WERI-Rb-1 (cell line): ENCODE results near the gene TMPRSS11A.
A peak's percentile ranks its signal among the peaks of the same experiment; 100 is the strongest.

Source experiments
- DNase-seq: peaks from one replicate; pipeline ENCODE4 v3.0.0-alpha.2; 2020
- H3K27ac ChIP-seq: fragments of 250-450 bp; sonication (Bioruptor Pico); 2 replicates; pipeline ENCODE4 v1.5.1; 2020; ENCODE audit warnings: mild to moderate bottlenecking, moderate library complexity
- H3K27me3 ChIP-seq: fragments of 250-450 bp; sonication (Bioruptor Pico); 2 replicates; pipeline ENCODE4 v1.5.1; 2021; ENCODE audit warnings: mild to moderate bottlenecking, low read depth, moderate library complexity; ENCODE audit not compliant: insufficient read depth, severe bottlenecking
- H3K36me3 ChIP-seq: fragments of 250-450 bp; sonication (Bioruptor Pico); 2 replicates; pipeline ENCODE4 v1.5.1; 2020; ENCODE audit warnings: mild to moderate bottlenecking, moderate library complexity
- H3K4me3 ChIP-seq: 2 replicates; pipeline ENCODE4 v1.5.1; 2011; ENCODE audit warnings: low read depth, mild to moderate bottlenecking, control low read depth, low read length
- H3K9me3 ChIP-seq: fragments of 250-450 bp; sonication (Bioruptor Pico); 2 replicates; pipeline ENCODE4 v1.5.1; 2021; ENCODE audit warnings: mild to moderate bottlenecking, moderate library complexity; ENCODE audit not compliant: severe bottlenecking
- CTCF ChIP-seq: IDR thresholded peaks from 2 replicates; pipeline ENCODE4 v1.5.1; 2011; ENCODE audit warnings: low read depth, mild to moderate bottlenecking, control low read depth, inconsistent platforms, low read length

Gene TMPRSS11A

GRCh38 chr4:67894659-67895058, 68.6 kb downstream of the TMPRSS11A start:
- H3K4me3 ChIP-seq, result no peak overlapping the region
- DNase-seq, result no peak
- no peaks in the 10 kb centered on the region for H3K36me3 ChIP-seq
- H3K27ac ChIP-seq, result no peak overlapping the region
- no peaks in the 10 kb centered on the region for H3K9me3 ChIP-seq
- no peak for TF ChIP-seq CTCF
- no peaks in the 10 kb centered on the region for H3K27me3 ChIP-seq

- Histone ChIP-seq H3K9me3 (no peaks in the 10 kb centered on the region), H3K27ac (no peak overlapping the region)
- peak; percentile 13 for DNase-seq
Measured at GRCh38 chr4:67892905-67893304, 70.4 kb downstream of the TMPRSS11A start.

GRCh38 chr4:67892253-67892652, 71.0 kb downstream of the TMPRSS11A start:
- no peaks in the 10 kb centered on the region for H3K9me3 ChIP-seq
- no peak overlapping the region for H3K4me3 ChIP-seq
- DNase-seq, result no peak
- H3K27ac ChIP-seq, result no peak overlapping the region
- TF ChIP-seq CTCF, result no peak
- no peaks in the 10 kb centered on the region for H3K36me3 ChIP-seq
- no peaks in the 10 kb centered on the region for H3K27me3 ChIP-seq

More at GRCh38 chr4:67892905-67893304, 70.4 kb downstream of the TMPRSS11A start:
- TF ChIP-seq CTCF, result no peak
- no peaks in the 10 kb centered on the region for H3K36me3 ChIP-seq
- no peaks in the 10 kb centered on the region for H3K27me3 ChIP-seq
- no peak overlapping the region for H3K4me3 ChIP-seq

GRCh38 chr4:67891645-67892044, 71.6 kb downstream of the TMPRSS11A start:
- H3K9me3 ChIP-seq, result no peaks in the 10 kb centered on the region
- H3K27ac ChIP-seq, result no peak overlapping the region
- no peak overlapping the region for H3K4me3 ChIP-seq
- H3K36me3 ChIP-seq, result no peaks in the 10 kb centered on the region
- DNase-seq, result no peak
- H3K27me3 ChIP-seq, result no peaks in the 10 kb centered on the region
- no peak for TF ChIP-seq CTCF

GRCh38 chr4:67886281-67886680, 77.0 kb downstream of the TMPRSS11A start:
- no peak for TF ChIP-seq CTCF
- H3K4me3 ChIP-seq, result no peak overlapping the region
- DNase-seq, result no peak
- no peak overlapping the region for H3K27ac ChIP-seq
- no peaks in the 10 kb centered on the region for H3K27me3 ChIP-seq
- H3K36me3 ChIP-seq, result no peaks in the 10 kb centered on the region
- no peaks in the 10 kb centered on the region for H3K9me3 ChIP-seq

GRCh38 chr4:67885762-67886161, 77.5 kb downstream of the TMPRSS11A start:
- no peak for DNase-seq
- Histone ChIP-seq H3K27ac (no peak overlapping the region), H3K9me3 (no peaks in the 10 kb centered on the region), H3K4me3 (no peak overlapping the region), H3K27me3 (no peaks in the 10 kb centered on the region), H3K36me3 (no peaks in the 10 kb centered on the region)
- TF ChIP-seq CTCF, result no peak
